Stimulated activated CD8-positive, alpha-beta memory T cell treated with anti-CD3 and anti-CD28 coated beads, Interleukin-4, amount 100 ng/mL, for 1 hour (primary cell): ENCODE measurements around the gene CDK8.
"Not testable (repeated sequence)": the region's sequence is repeated elsewhere in the genome, so short reads cannot be mapped to it uniquely, and the experiment has no call there.

Experiments
- DNase-seq, 2 donors: peaks; one replicate each; pipeline ENCODE4 v3.0.0-alpha.2; 2020; ENCODE audit warnings: low read depth in 2 of 2, low spot score in 1 of 2

CDK8 gene

GRCh38 chr13:26312019-26312418 lies 58.1 kb downstream of the CDK8 start:
- not testable (repeated sequence) for DNase-seq

GRCh38 chr13:26316095-26316494 lies 62.2 kb downstream of the CDK8 start:
- not testable (repeated sequence) for DNase-seq

- no peak for DNase-seq
Measured at GRCh38 chr13:26320766-26321165, 66.8 kb downstream of the CDK8 start.

- DNase-seq, result no peak
Measured at GRCh38 chr13:26323127-26323526, 69.2 kb downstream of the CDK8 start.

- DNase-seq, result no peak
Measured at GRCh38 chr13:26323764-26324163, 69.8 kb downstream of the CDK8 start.

- no peak for DNase-seq
Measured at GRCh38 chr13:26324294-26324693, 70.4 kb downstream of the CDK8 start.

GRCh38 chr13:26324867-26325266 lies 70.9 kb downstream of the CDK8 start:
- no peak for DNase-seq

GRCh38 chr13:26325876-26326275 lies 71.9 kb downstream of the CDK8 start:
- DNase-seq, result no peak

- DNase-seq, result no peak
Measured at GRCh38 chr13:26326562-26326961, 72.6 kb downstream of the CDK8 start.

- DNase-seq, result no peak
Measured at GRCh38 chr13:26327940-26328725, 74.2 kb downstream of the CDK8 start.

GRCh38 chr13:26335158-26335557 lies 81.2 kb downstream of the CDK8 start:
- no peak for DNase-seq

- no peak for DNase-seq
Measured at GRCh38 chr13:26340807-26341206, 86.9 kb downstream of the CDK8 start.

GRCh38 chr13:26342898-26343297 lies 89.0 kb downstream of the CDK8 start:
- no peak for DNase-seq

- DNase-seq, result no peak
Measured at GRCh38 chr13:26343816-26344215, 89.9 kb downstream of the CDK8 start.

- no peak for DNase-seq
Measured at GRCh38 chr13:26344980-26345379, 91.1 kb downstream of the CDK8 start.

- DNase-seq, result no peak
Measured at GRCh38 chr13:26348966-26349365, 95.0 kb downstream of the CDK8 start.

- DNase-seq, result no peak
Measured at GRCh38 chr13:26362261-26362660, 108.3 kb downstream of the CDK8 start.

- no peak for DNase-seq
Measured at GRCh38 chr13:26370553-26370952, 116.6 kb downstream of the CDK8 start.

- DNase-seq, result no peak
Measured at GRCh38 chr13:26372747-26373146, 118.8 kb downstream of the CDK8 start.

GRCh38 chr13:26376430-26376829 lies 122.5 kb downstream of the CDK8 start:
- DNase-seq, result no peak

- no peak for DNase-seq
Measured at GRCh38 chr13:26377038-26377437, 123.1 kb downstream of the CDK8 start.

- no peak for DNase-seq
Measured at GRCh38 chr13:26378116-26378515, 124.2 kb downstream of the CDK8 start.

GRCh38 chr13:26379831-26380230 lies 125.9 kb downstream of the CDK8 start:
- no peak for DNase-seq
